WI38 (cell line): Measurements from ENCODE around the gene ARMC9.

Experiments
- H3K4me3 ChIP-seq: 2 replicates; pipeline ENCODE4 v1.5.1; 2011; ENCODE audit warnings: low read depth, mild to moderate bottlenecking, control low read depth, low read length
- CTCF ChIP-seq: IDR thresholded peaks from 2 replicates; pipeline ENCODE4 v1.5.1; 2012; ENCODE audit warnings: low read depth, mild to moderate bottlenecking, control low read depth, low read length

The ARMC9 gene

GRCh38 chr2:231351648-231352047 lies 153.2 kb downstream of the ARMC9 start:
- TF ChIP-seq CTCF: no peak
- no peak overlapping the region for H3K4me3 ChIP-seq

DNA sequence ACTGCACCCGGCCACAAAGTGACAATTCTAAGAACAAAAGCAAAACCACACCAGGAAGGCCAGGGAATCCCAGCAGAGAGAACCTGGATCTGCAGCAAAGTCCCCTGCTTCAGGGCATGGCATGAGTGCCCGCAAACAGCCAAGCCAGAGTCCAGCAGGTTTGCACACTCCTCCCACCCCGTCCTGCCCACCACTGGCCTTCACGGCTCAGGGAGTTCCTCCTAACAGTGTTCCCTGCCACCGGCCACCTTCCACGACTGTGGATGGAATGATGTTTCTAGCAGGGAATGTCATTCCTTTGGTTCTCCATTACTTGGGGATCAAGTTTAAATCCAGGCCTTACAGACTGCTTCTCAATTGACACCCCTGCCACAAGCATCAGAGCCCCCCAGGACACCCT lies 155.0 kb downstream of the ARMC9 start:
- H3K4me3 ChIP-seq: no peak overlapping the region
- no peak for TF ChIP-seq CTCF

DNA sequence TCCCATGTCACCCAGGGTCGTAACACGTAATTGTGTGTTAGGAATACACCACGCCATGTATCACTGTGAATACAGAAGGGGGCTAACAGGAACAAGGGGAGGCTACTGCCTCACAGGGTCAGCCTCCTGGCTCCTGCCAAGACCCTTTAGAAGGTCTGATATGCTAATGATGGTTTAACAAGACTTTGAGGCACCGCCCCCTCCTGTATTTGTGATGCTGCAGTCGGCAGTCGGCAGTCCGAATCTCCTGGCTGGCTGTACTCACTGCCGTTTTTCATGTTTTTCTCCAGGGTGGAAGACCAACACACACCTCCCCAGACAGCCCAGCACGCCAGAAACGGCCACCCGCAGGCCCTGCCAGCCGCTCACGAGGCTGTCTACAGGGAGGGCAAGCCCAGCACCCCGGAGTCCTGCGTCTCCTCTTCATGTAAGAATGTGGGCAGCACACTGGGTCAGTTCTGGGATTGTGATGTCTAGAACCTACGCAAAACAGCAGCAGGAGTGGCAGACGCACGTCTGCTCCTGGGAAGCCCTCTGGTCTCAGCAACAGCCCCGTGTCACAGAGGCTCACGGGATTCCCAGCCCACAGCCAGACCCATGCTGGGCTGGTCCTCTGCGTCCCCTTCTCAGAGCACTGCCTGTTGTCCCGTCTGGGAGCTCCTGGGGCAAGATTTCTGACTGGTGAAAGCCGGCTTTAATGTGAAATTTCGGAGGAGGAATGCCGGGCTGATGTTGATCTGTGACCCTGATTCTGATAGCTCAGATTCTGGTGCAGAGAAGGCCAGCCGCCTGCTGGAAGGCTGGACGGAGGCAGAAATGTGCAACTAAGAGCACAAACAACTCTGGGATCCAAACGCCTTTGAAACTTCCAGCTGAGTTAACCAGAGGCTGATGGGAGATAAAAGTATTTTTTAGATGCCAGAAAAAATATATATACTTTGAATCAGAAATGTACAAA lies 157.4 kb downstream of the ARMC9 start:
- H3K4me3 ChIP-seq: no peak overlapping the region
- no peak for TF ChIP-seq CTCF

- H3K4me3 ChIP-seq: no peak overlapping the region
- TF ChIP-seq CTCF: no peak
These were observed 158.0 kb downstream of the ARMC9 start for GRCh38 chr2:231356466-231356844.

DNA sequence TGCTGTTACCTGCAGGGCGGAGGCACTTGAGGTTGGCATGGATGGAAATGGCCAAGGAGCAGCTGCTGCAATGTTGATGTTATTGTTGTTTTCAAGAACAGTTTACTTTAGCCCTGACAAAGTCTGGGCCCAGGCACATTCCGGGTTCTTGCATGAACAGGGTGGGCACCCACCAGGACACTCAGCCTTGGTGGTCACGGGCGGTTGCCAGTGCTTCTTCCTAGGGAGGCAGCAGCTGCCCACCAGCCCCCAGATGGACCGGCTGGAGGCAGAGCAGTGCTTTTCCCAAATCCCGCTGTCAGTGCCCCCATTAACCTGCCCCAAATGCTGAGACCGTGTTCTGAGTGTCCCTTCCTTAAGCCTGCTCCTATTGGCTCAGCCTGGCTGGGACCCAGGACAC lies 158.6 kb downstream of the ARMC9 start:
- no peak overlapping the region for H3K4me3 ChIP-seq
- no peak for TF ChIP-seq CTCF

DNA sequence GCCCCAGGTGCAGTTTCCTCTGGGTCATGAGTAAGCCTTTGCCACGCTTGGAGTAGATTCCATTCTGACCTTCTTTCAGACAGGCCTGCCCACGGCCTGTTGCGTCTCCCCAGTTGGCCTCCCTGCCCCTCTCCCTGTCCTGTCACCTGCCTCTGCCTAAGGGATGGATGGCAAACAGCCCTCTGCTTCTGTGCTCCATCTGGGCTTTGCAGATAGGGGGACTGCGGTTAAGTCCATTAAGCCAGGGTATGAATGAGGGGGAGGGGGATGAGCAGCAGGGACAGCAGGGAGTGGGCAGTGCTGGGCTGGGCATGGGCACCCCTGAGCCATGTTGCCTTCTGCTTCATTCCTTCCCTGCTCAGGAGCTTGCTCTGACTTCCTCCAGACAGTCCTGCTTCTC lies 159.5 kb downstream of the ARMC9 start:
- TF ChIP-seq CTCF: no peak
- H3K4me3 ChIP-seq: no peak overlapping the region

DNA sequence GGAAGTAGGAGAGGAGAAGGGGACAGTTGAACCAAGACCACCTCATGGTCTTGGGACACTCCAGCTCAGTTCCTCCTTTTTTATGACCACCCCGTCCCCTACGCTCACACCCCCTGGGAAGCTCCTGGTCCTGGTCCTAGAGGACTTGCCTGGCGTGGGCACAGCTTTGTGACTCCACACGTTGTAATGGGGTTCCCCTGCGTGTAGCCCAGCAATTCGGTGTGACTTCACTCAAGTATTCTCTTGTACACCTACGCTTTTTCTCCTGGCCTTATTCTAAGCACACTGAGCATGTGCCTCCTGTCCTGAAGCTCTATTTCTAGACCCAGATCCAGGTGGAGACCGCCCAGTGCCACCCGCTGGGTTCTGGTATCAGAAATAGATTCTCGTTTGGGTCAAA lies 161.0 kb downstream of the ARMC9 start:
- no peak overlapping the region for H3K4me3 ChIP-seq
- TF ChIP-seq CTCF: no peak
